ENCODE results near the gene SIGLEC11.

SIGLEC11 gene

DNA sequence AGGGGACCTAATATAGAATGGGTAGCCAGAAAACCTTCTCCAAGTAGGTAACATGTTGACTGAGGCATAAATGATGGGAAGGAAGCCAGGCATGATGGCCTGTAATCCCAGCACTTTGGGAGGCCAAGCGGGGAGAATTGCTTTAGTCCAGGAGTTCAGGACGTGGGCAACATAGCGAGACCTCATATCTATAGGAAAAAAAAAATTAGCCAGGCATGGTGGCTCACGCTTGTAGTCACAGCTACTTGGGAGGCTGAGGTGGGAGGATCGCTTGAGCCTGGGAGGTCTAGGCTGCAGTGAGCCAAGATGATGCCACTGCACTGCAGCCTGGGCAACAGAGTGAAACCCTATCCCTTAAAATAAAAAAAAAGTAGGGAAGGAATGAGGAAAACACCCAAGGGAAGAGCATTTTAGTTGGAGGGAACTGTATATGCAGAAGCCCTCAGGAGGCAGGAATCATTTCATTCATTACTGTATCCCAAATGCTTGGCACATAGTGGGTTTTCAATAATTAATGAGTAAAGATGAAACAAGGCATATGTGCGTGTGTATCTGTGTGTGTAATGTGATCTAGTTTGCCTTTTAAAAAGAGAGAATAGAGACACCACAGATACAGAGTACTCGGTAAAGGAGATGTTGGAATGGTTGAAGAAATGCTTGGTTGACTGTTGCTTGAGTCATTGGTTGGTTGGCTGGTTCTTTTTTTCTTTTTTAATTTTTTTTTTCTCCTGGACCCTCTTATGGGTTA lies 29.5 kb downstream of the SIGLEC11 start:
- TF ChIP-seq, protein P1, sequence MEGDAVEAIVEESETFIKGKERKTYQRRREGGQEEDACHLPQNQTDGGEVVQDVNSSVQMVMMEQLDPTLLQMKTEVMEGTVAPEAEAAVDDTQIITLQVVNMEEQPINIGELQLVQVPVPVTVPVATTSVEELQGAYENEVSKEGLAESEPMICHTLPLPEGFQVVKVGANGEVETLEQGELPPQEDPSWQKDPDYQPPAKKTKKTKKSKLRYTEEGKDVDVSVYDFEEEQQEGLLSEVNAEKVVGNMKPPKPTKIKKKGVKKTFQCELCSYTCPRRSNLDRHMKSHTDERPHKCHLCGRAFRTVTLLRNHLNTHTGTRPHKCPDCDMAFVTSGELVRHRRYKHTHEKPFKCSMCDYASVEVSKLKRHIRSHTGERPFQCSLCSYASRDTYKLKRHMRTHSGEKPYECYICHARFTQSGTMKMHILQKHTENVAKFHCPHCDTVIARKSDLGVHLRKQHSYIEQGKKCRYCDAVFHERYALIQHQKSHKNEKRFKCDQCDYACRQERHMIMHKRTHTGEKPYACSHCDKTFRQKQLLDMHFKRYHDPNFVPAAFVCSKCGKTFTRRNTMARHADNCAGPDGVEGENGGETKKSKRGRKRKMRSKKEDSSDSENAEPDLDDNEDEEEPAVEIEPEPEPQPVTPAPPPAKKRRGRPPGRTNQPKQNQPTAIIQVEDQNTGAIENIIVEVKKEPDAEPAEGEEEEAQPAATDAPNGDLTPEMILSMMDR (IDR thresholded peaks at IDR 0.05): no peak

DNA sequence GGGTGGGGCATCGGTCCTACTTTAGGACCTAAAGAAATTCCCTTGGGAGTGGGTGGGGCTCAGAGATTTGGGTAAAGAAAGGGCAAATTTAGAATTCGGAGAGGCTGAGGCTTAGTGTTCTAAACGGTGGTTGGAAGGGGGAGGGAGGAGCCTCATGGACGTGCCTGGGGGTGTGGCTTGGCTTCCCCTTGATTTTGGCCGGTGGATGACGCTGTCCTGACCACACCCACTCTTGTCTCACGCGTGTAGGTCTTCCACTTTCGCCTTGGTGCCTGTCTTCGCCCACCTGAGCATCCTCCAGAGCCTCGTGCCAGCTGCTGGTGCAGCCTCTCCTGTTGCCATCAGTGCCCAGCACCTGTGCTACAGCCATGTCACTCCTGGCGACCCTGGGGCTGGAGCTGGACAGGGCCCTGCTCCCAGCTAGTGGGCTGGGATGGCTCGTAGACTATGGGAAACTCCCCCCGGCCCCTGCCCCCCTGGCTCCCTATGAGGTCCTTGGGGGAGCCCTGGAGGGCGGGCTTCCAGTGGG lies 30.4 kb downstream of the SIGLEC11 start:
- TF ChIP-seq, protein P1 (IDR thresholded peaks at IDR 0.05): no peak

DNA sequence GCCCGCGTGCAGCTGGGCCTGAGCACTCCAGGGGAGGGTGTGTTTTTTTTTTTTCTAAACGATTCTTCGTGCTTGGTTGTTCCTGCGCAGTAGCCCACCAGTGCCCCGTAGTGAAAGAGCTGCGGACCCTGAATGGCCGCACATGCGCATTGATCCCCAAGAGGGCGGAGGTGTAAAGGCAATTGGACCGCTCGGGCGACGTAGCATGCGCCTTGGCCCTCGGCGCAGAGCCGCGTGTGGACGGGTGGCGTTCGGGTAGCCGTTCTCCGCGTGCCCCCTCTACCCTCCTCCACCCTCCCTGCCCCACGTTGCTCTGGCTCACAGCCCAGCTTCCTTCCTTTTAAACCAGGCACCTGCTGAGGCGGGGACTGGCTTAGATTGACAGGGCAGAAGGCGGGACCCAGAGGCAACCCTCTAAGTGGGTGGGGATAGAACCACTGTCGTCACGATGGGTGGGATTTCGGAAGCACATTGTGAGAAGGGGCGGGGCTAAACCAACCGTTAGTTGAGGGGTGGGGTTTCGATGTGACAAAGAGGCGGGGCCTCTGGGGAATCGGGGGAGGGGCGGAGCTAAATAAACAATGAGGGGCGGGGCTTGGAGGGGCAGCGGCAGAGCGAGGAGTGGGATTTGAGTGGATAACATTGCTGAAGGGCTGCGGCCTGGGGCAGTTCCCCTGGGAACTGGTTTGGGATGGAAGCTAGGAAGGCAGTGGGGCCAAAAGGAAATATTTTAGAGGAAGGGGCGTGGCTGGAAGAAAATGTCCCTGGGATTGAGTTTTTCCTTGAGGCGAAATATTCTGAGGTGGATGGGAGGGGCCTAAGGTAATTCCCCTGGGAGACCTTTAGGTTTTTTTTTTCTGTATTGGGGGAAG lies 31.1 kb downstream of the SIGLEC11 start:
- TF ChIP-seq, protein P1 (IDR thresholded peaks at IDR 0.05): no peak

DNA sequence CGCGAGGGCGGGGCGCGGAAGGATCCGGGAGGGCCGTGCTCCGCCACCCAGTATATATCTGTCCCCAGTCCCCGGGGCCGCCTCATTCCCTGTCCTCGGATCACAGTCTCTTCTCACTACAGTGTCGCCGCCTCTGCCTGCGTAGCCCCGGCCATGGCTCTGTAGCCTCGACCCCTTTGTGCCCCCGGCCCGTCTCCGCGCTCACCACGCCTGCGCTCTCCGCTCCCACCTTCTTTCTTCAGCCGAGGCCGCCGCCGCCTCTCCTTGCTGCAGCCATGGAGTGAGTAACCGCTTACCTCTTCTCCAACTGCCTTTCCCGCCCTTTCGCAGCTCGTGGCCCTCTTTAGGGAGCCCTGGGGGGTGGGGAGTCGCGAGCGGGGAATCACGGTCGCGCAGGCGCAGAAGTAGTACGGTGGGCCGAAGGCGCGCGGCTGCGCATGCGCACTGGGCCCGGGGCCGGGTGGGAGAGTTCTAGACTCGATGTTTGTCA lies 31.8 kb downstream of the SIGLEC11 start, which contains the start of the genes ATF5 and NUP62:
ATF5 (plus strand) TSS at position 85 of the 490 bp plus-strand sequence. CDS start 1,646 bp downstream, outside the sequence.
NUP62 (minus strand) TSS at position 384 of the 490 bp plus-strand sequence. CDS start 19,697 bp downstream, outside the sequence.
- TF ChIP-seq, protein P1 (IDR thresholded peaks at IDR 0.05): no peak

DNA sequence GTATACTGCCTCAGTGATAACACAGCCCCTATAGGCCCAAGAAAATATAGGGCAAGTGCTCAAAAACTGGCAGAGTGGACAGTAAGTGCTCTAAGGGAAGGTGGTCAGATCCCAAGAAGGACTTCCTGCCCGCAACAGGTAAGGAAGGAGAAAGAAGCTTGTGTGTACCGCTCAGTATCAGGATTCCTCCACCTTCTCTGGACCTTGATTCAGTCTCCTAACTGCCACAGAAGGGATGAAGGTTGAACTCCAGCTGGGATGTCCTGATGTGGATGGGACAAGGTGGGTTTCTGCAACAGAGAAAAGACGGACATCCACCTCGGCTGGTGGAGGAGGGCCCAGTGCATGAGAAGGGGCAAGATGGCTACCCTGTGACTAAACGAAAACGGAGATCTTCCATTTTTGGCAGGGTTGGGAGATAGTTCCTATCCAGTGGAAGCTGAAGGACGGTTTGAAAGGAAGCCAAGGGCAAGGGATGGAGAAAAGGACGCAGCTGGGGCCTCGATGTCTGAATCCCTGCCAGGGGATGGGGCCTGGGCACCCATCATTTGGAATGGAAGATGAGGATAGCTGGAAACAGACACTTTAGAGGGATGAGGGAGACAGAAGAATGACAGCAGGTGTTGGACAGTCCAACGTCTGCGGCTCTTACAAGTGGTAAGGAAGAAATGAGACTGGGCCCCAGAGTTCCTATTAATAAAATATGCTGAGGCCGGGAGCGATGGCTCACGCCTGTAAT lies 33.3 kb downstream of the SIGLEC11 start:
- TF ChIP-seq, protein P1 (IDR thresholded peaks at IDR 0.05): no peak

DNA sequence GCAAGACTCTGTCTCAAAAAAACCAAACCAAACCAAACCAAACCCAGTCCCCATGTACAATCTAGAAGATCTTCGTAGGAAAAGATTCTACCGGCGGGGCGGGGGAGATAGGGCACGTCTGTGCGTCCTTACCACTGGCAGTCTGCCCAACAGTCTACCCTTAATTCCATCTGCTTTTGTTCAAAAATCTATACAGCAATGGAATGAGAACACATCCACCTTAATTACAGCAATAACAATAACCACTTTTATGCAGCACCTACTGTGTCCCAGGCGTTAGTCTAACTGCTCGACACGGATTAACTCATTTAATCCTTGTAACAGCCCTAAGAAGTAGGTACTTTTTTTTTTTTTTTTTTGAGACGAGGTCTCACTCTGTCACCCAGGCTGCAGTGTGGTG lies 34.5 kb downstream of the SIGLEC11 start:
- TF ChIP-seq, protein P1 (IDR thresholded peaks at IDR 0.05): no peak

DNA sequence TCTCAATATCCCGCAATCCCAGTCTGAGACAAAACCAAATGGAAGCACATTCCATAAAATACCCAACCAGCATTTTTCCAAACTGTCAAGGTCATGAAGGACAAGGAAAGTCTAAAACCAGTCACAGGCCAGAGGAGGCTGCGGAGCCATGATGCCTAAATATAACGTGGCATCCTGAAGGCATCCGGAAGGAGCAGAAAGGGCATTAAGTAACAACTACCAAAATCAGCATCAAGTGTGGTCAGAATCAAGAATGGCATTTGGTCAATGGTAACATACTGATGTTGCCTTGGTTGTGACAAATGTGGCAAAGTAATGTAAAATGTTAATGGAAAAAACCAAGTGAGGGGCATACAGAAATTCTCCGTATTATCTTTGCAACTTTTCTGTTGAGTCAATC lies 35.5 kb downstream of the SIGLEC11 start:
- TF ChIP-seq, protein P1 (IDR thresholded peaks at IDR 0.05): no peak
